Activated CD4-positive, alpha-beta T cell treated with anti-CD3 and anti-CD28 coated beads, Interleukin-2, amount 10 ng/mL, durations not matched to agents 7 days and 5 days (primary cell): Measurements from ENCODE around the gene CCDC6. TPM values are rescaled to one million over a fixed set of nuclear protein-coding genes. Genes with fewer than 3 reads are reported as not detected.
A peak's percentile ranks its signal among the peaks of the same experiment; 100 is the strongest.
"Not testable (repeated sequence)": the region's sequence is repeated elsewhere in the genome, so short reads cannot be mapped to it uniquely, and the experiment has no call there.

Source experiments
- CTCF ChIA-PET: fragments of 350-600 bp; sonication (Branson Sonifier 250); formaldehyde crosslinking; loops from one replicate; lab custom pipeline; 2021; ENCODE audit warnings: antibody characterized with exemption; lab: Charles Lee
- POLR2A ChIA-PET: fragments of 350-600 bp; sonication (Branson Sonifier 250); formaldehyde crosslinking; loops from one replicate; lab custom pipeline; 2021; ENCODE audit warnings: antibody characterized with exemption; lab: Charles Lee
- DNase-seq: peaks from one replicate; pipeline ENCODE4 v3.0.0-alpha.2; 2020
- H3K27ac Mint-ChIP-seq: one replicate; pipeline ENCODE4 v1.8.0; 2021; ENCODE audit warnings: mild to moderate bottlenecking, moderate library complexity, mixed read lengths
- H3K27me3 Mint-ChIP-seq: one replicate; pipeline ENCODE4 v1.8.0; 2021; ENCODE audit warnings: mixed read lengths
- H3K36me3 Mint-ChIP-seq: one replicate; pipeline ENCODE4 v1.8.0; 2021; ENCODE audit warnings: low read depth, mixed read lengths
- H3K4me1 Mint-ChIP-seq: one replicate; pipeline ENCODE4 v1.8.0; 2021; ENCODE audit warnings: mixed read lengths
- H3K4me3 Mint-ChIP-seq: one replicate; pipeline ENCODE4 v1.8.0; 2021; ENCODE audit warnings: mild to moderate bottlenecking, moderate library complexity, mixed read lengths
- H3K9me3 Mint-ChIP-seq: one replicate; pipeline ENCODE4 v1.8.0; 2021; ENCODE audit warnings: mixed read lengths
- total RNA-seq, 2 experiments: library from RNA; stranded (reverse); gene quantifications; one replicate each; pipeline ENCODE4 v1.2.3, GENCODE V29; 2021

CCDC6 gene
- total RNA-seq, 2 experiments from 2014 or later: 18.9 to 21.8 TPM

- H3K36me3 Mint-ChIP-seq, H3K4me3 Mint-ChIP-seq, H3K27ac Mint-ChIP-seq, H3K27me3 Mint-ChIP-seq, POLR2A ChIA-PET, H3K9me3 Mint-ChIP-seq, DNase-seq: not testable (repeated sequence)
- H3K4me1 Mint-ChIP-seq: peaks cover 70% of the 10 kb centered on the region
- CTCF ChIA-PET: interaction anchor here (0.6 to 0.8 kb wide), 4 partner anchors 12 to 1522 kb away, joined by 3 to 4 read pairs (median 4); partner anchors contain the start of gene CCDC6
Measured at GRCh38 chr10:59876208-59876607, 30.1 kb downstream of the CCDC6 start.

GRCh38 chr10:59873896-59874295 is 32.5 kb downstream of the CCDC6 start:
- H3K4me1 Mint-ChIP-seq: peaks cover 51% of the 10 kb centered on the region
- H3K9me3 Mint-ChIP-seq: no peaks in the 10 kb centered on the region
- DNase-seq: no peak
- H3K4me3 Mint-ChIP-seq: no peak overlapping the region
- CTCF ChIA-PET: interaction anchor here (1.3 to 1.6 kb wide), 3 partner anchors 9 to 35 kb away, joined by 3 to 4 read pairs (median 4); no protein-coding TSS in a partner anchor
- peaks cover 5% of the 10 kb centered on the region for H3K36me3 Mint-ChIP-seq
- H3K27ac Mint-ChIP-seq: no peak overlapping the region
- POLR2A ChIA-PET: no interaction called here
- no peaks in the 10 kb centered on the region for H3K27me3 Mint-ChIP-seq

DNA sequence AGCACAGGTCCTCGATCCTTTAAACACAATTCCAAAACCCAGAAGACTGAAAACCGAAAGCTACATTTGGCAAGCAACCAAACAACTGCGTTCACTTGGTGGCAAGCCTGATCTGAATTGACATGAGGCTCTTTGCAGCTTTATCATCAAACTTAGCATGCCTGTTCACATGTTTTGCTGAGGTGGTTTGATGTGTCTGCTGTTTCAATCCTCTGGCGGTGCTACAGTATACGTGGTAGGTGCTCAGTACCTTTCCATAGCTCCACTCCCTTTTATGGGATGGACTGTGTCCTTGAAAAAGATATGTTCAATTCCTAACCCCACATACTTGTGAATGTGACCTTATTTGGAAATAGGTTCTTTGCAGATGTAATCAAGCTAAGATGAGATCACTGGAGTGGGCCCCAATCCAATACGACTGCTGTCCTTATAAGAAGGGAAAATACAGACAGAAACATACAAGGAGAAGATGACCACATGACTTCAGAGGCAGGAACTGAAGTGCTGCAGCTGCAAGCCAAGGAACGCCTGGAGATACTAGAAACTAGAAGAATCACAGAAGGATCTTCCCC is 33.4 kb downstream of the CCDC6 start:
- Mint-ChIP-seq H3K4me3 (peak overlapping the region; percentile 29), H3K36me3 (peaks cover 4% of the 10 kb centered on the region), H3K9me3 (no peaks in the 10 kb centered on the region), H3K4me1 (peaks cover 42% of the 10 kb centered on the region), H3K27me3 (no peaks in the 10 kb centered on the region), H3K27ac (peak overlapping the region; percentile 58)
- CTCF ChIA-PET: interaction anchor here (1.0 to 1.6 kb wide), 6 partner anchors 8 to 34 kb away, joined by 3 to 5 read pairs (median 4); partner anchors contain the start of gene CCDC6
- POLR2A ChIA-PET: no interaction called here
- no peak for DNase-seq

GRCh38 chr10:59870152-59870551 is 36.2 kb downstream of the CCDC6 start:
- Mint-ChIP-seq H3K4me3 (no peak overlapping the region), H3K27ac (no peak overlapping the region), H3K9me3 (no peaks in the 10 kb centered on the region), H3K4me1 (peaks cover 41% of the 10 kb centered on the region), H3K27me3 (no peaks in the 10 kb centered on the region), H3K36me3 (peaks cover under 1% of the 10 kb centered on the region)
- no peak for DNase-seq
- POLR2A ChIA-PET: no interaction called here
- CTCF ChIA-PET: interaction anchor here (1.0 to 1.7 kb wide), 4 partner anchors 14 to 62 kb away, joined by 3 to 7 read pairs (median 4); partner anchors contain the start of gene CCDC6

DNA sequence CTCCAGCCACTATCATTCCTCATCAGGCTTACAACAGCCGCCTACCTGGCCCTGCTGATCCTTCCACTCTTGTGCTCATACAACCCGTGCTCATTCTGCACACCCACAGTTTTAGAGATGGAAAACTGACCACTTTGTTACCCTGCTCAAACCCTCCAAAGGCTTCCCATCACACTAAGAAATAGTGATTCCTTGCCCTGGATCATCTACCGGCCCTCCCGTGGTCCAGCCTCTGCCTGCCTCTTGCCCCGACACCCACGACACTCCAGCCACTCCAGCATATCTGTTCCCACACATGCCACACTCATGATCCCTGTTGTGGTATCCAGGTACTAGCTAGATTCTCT is 36.8 kb downstream of the CCDC6 start:
- Mint-ChIP-seq H3K36me3 (no peaks in the 10 kb centered on the region), H3K9me3 (no peaks in the 10 kb centered on the region), H3K27me3 (no peaks in the 10 kb centered on the region), H3K27ac (no peak overlapping the region), H3K4me3 (no peak overlapping the region), H3K4me1 (peaks cover 45% of the 10 kb centered on the region)
- POLR2A ChIA-PET: no interaction called here
- CTCF ChIA-PET: interaction anchor here (1.7 kb wide), 1 partner anchor 13 kb away, joined by 5 read pairs; no protein-coding TSS in a partner anchor
- no peak for DNase-seq

GRCh38 chr10:59868696-59869593 is 37.4 kb downstream of the CCDC6 start:
- H3K27ac Mint-ChIP-seq: no peak overlapping the region
- POLR2A ChIA-PET: no interaction called here
- no peaks in the 10 kb centered on the region for H3K27me3 Mint-ChIP-seq
- H3K4me3 Mint-ChIP-seq: no peak overlapping the region
- no peaks in the 10 kb centered on the region for H3K9me3 Mint-ChIP-seq
- H3K4me1 Mint-ChIP-seq: peaks cover 45% of the 10 kb centered on the region
- no peak for DNase-seq
- CTCF ChIA-PET: interaction anchor here (0.9 to 1.6 kb wide), 2 partner anchors 37 to 38 kb away, joined by 3 to 4 read pairs; partner anchors contain the start of gene CCDC6
- H3K36me3 Mint-ChIP-seq: no peaks in the 10 kb centered on the region

DNA sequence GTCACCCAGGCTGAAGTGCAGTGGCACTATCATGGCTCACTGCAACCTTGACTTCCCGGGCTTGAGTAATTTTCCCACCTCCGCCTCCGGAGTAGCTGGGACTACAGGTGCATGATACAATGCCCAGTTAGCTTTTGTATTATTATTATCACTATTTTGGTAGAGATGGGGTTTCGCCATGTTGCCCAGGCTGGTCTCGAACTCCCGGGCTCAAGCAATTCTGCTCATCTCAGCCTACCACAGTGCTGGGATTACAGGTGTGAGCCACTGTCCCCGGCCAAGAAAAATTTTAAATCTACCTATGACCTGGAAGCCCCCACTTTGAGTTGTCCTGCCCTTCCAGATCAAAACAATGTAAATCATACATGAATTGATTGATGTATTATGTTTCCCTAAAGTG is 38.8 kb downstream of the CCDC6 start:
- Mint-ChIP-seq H3K4me1 (peaks cover 32% of the 10 kb centered on the region), H3K36me3 (no peaks in the 10 kb centered on the region), H3K27ac (no peak overlapping the region), H3K27me3 (no peaks in the 10 kb centered on the region), H3K9me3 (no peaks in the 10 kb centered on the region), H3K4me3 (no peak overlapping the region)
- CTCF ChIA-PET: interaction anchor here (1.6 kb wide), 1 partner anchor 38 kb away, joined by 4 read pairs; the partner anchor contains the start of gene CCDC6
- DNase-seq: no peak
- POLR2A ChIA-PET: no interaction called here

DNA sequence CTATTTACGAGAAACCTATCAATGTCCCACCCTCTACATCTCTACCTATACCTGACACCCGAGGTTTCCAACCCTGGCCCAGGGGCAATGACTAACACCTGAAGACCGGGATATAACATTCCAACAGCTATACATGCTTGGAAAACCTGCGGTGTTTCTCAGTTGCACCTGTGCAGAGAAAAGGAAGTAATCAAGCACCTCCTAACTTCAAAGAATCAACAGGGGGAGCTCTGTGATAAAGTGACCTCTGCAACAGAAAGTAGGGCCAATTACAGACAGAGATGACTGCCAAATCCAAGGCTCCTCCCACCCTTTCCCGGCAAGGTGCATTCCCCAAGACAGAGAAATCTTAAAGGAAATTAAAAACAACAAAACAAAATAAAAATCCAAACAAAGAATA is 41.3 kb downstream of the CCDC6 start:
- Mint-ChIP-seq H3K27ac (no peak overlapping the region), H3K9me3 (peaks cover 6% of the 10 kb centered on the region), H3K27me3 (no peaks in the 10 kb centered on the region), H3K4me3 (no peak overlapping the region), H3K36me3 (peaks cover 17% of the 10 kb centered on the region), H3K4me1 (peaks cover 22% of the 10 kb centered on the region)
- DNase-seq: peak; percentile 11
- ChIA-PET CTCF (interaction anchor here (0.8 to 2.8 kb wide), 12 partner anchors 8 to 171 kb away, joined by 3 to 12 read pairs (median 4); partner anchors contain the start of gene CCDC6), POLR2A (no interaction called here)

GRCh38 chr10:59864141-59864962 is 42.0 kb downstream of the CCDC6 start:
- ChIA-PET POLR2A (no interaction called here), CTCF (interaction anchor here (0.8 to 2.8 kb wide), 13 partner anchors 9 to 171 kb away, joined by 3 to 12 read pairs (median 4); partner anchors contain the start of gene CCDC6)
- no peaks in the 10 kb centered on the region for H3K27me3 Mint-ChIP-seq
- DNase-seq: no peak
- H3K4me1 Mint-ChIP-seq: peaks cover 22% of the 10 kb centered on the region
- H3K4me3 Mint-ChIP-seq: no peak overlapping the region
- H3K9me3 Mint-ChIP-seq: peaks cover 6% of the 10 kb centered on the region
- H3K36me3 Mint-ChIP-seq: peaks cover 21% of the 10 kb centered on the region
- no peak overlapping the region for H3K27ac Mint-ChIP-seq

- Mint-ChIP-seq H3K4me1 (peaks cover 10% of the 10 kb centered on the region), H3K36me3 (peaks cover 29% of the 10 kb centered on the region), H3K27me3 (no peaks in the 10 kb centered on the region), H3K4me3 (no peak overlapping the region), H3K27ac (no peak overlapping the region), H3K9me3 (peaks cover 9% of the 10 kb centered on the region)
- POLR2A ChIA-PET: no interaction called here
- no peak for DNase-seq
- CTCF ChIA-PET: no interaction called here
Measured at GRCh38 chr10:59859570-59859969, 46.8 kb downstream of the CCDC6 start.

DNA sequence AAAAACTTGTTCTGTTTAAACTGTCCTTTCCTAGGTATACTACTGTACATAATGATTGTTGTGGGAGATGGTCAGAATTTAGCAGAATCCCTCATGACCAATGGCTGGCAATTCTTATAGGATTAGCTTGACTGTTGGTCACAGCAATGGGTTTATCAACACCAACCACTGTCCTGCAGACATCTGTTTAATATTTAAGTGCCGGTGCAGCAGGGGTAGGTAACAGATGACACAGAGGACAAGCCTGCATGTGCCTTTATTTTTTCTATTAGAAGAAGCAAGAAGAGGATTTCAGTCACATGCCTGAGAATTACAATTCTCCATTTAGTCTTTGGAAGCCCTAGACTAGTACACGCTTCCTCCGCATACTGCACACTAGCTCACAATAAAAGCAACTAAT is 48.4 kb downstream of the CCDC6 start:
- Mint-ChIP-seq H3K27ac (no peak overlapping the region), H3K27me3 (no peaks in the 10 kb centered on the region), H3K4me3 (no peak overlapping the region), H3K4me1 (peaks cover 5% of the 10 kb centered on the region), H3K36me3 (peaks cover 30% of the 10 kb centered on the region), H3K9me3 (peaks cover 11% of the 10 kb centered on the region)
- ChIA-PET POLR2A (no interaction called here), CTCF (interaction anchor here (0.8 to 1.1 kb wide), 3 partner anchors 13 to 30 kb away, joined by 3 read pairs; no protein-coding TSS in a partner anchor)
- no peak for DNase-seq

DNA sequence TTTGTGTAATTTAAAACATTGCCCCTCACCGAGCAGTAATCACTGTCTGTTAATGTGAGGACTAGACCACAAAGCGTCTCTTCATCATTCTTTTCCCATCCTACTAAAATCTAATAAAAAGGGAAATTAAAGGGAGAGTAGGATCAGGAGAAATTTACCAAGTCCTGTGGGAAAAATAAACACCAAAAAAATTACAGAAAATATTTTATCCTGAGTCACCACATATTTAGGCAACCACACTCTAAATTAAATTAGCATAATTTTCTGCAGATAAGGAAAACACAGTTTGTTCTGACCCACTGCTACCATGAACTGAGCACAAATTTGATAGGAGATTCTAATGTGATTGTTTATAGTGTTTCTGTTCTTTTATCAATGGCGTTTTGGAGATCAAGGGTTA is 49.3 kb downstream of the CCDC6 start:
- peaks cover 30% of the 10 kb centered on the region for H3K36me3 Mint-ChIP-seq
- H3K4me3 Mint-ChIP-seq: no peak overlapping the region
- H3K27ac Mint-ChIP-seq: no peak overlapping the region
- peaks cover 11% of the 10 kb centered on the region for H3K9me3 Mint-ChIP-seq
- ChIA-PET CTCF (interaction anchor here (1.2 kb wide), 1 partner anchor 13 kb away, joined by 5 read pairs; no protein-coding TSS in a partner anchor), POLR2A (no interaction called here)
- H3K4me1 Mint-ChIP-seq: peaks cover 10% of the 10 kb centered on the region
- no peak for DNase-seq
- no peaks in the 10 kb centered on the region for H3K27me3 Mint-ChIP-seq
